HFF-Myc (cell line): ENCODE data around the gene ACBD6.
"Not testable (repeated sequence)": the region's sequence is repeated elsewhere in the genome, so short reads cannot be mapped to it uniquely, and the experiment has no call there.

Experiments used
- DNase-seq: peaks from one replicate; pipeline ENCODE4 v3.0.0-alpha.2; 2011; ENCODE audit warnings: low read depth; ENCODE audit errors: extremely low read depth
- H3K4me3 ChIP-seq: replicated peaks from 2 replicates; pipeline ENCODE4 v1.5.1; 2011; ENCODE audit warnings: low read depth, mild to moderate bottlenecking, control low read depth, low read length
- CTCF ChIP-seq: IDR thresholded peaks from 2 replicates; pipeline ENCODE4 v1.5.1; 2012; ENCODE audit warnings: mild to moderate bottlenecking, low read depth, low read length, control low read depth; ENCODE audit errors: missing control alignments

The ACBD6 gene

GRCh38 chr1:180424848-180425457, 77.4 kb downstream of the ACBD6 start:
- TF ChIP-seq CTCF, result no peak
- no peak overlapping the region for H3K4me3 ChIP-seq
- no peak for DNase-seq

- no peak overlapping the region for H3K4me3 ChIP-seq
- DNase-seq, result no peak
- TF ChIP-seq CTCF, result no peak
Observed at GRCh38 chr1:180421614-180422013, 80.8 kb downstream of the ACBD6 start.

- DNase-seq, H3K4me3 ChIP-seq: not testable (repeated sequence)
Observed at GRCh38 chr1:180421145-180421544, 81.2 kb downstream of the ACBD6 start.

DNA sequence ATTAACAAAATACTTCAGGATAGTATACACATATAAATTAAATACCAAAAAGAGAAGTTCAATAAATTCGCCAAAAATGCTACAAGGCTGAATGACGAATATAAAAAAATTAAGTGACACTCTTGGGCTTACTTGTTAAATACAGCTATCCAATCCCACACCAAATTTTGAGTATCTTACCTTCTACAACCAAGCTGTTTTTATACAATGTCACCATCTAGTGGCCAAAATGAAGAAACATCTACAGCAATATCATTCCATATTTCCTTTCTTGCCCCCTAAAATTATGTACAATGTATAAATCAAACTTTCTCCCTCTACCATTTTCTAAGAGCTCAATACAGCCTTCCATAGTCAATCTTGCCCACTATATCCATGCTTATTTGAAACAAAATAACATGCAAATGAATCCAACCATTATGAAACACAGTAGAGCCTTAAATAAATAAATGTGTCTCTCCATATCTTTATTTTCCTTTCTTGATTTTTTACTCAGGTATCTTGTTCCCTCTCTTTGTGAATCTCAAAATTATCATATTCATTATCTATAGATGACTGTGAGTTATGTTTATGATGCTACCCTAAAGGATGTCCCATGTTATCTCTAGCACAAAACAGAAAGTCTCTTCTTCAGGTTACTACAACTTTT, 86.3 kb downstream of the ACBD6 start:
- DNase-seq, result no peak
- no peak overlapping the region for H3K4me3 ChIP-seq
- TF ChIP-seq CTCF, result peak; percentile 37

DNA sequence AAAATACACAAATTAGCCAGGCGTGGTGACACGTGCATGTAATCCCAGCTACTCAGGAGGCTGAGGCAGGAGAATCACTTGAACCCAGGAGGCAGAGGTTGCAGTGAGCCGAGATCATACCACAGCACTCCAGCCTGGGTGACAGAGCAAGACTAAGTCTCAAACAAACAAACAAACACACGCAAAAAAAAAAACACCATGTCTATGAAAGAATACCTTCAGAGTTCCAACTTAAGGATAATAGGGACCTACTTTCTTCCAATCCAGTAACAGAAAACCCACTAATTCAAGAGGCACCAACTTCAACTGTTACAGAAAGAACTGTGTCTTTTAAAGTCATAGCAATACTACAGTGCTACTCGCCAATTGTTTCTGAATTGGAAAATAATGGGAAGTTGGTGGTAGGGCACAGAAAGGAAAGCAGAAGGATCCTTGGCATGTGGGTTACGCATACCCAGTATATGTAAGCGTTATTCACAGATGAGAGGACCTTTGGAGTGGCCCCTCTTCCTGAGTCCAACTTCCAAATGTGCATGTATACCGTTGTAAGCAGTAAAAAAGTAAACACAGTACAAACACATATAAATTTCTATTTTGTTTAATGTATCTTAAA, 87.0 kb downstream of the ACBD6 start:
- no peak overlapping the region for H3K4me3 ChIP-seq
- TF ChIP-seq CTCF, result no peak
- no peak for DNase-seq

- DNase-seq, result no peak
- H3K4me3 ChIP-seq, result no peak overlapping the region
- no peak for TF ChIP-seq CTCF
Observed at GRCh38 chr1:180412583-180412982, 89.8 kb downstream of the ACBD6 start.

DNA sequence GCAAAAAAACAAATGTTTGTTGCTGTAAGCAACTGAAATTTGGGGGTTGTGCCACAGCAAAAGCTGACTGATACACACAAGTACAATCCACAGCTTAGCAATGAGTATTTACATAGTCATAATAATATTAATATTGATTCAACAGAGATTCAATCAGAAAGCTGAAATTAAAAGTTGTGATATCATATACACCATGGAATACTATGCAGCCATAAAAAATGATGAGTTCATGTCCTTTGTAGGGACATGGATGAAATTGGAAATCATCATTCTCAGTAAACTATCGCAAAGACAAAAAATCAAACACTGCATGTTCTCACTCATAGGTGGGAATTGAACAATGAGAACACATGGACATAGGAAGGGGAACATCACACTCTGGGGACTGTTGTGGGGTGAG, 94.2 kb downstream of the ACBD6 start:
- DNase-seq, H3K4me3 ChIP-seq: not testable (repeated sequence)

DNA sequence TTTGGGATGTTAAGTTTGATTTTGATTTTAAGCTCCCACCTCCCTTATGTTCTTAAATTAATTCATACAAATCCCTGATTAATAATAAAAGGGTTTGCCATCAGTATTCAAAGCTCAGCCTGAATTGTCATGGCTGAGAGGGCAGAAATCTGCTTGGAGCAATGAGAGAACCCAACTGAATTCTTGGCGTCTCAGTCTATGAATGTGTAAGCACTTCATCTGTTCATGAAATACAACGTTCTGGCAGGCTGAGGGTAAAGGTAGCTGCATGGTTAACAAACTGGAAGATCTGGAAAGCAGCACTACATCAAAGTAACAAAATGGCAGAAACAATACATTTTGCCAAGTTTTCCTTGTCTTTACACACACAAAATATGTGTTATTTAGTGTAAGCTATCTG, 95.3 kb downstream of the ACBD6 start:
- no peak for TF ChIP-seq CTCF
- H3K4me3 ChIP-seq, result no peak overlapping the region
- DNase-seq, result no peak
